Measurements from ENCODE around the gene GUCY1B1.

Gene GUCY1B1

DNA sequence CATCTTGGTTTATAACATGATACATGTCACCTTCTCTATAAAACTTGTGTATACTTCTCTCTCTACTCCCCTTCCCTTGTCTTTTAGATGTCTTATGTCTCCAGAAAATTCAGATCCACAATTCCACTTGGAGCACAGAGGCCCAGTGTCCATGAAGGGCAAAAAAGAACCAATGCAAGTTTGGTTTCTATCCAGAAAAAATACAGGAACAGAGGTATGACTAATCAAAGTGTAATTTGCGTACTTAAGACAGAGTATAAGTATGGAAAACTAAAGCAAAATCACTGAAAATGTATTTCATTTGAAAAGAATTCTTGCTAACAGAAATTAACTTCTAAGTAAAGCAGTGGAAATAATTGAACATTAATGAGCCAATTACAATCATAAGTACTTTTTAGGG, 46.2 kb downstream of the GUCY1B1 start:
- H3K27ac ChIP-seq: peak overlapping the region; percentile 55 to 58
- no peak overlapping the region for H3K4me3 ChIP-seq
- DNase-seq (ENCODE audit: low spot score): no peak
- TF ChIP-seq CTCF (IDR thresholded peaks at IDR 0.05): no peak

GRCh38 chr4:155807021-155807420, 48.2 kb downstream of the GUCY1B1 start:
- no peak for DNase-seq (ENCODE audit: low spot score)
- no peak overlapping the region for H3K27ac ChIP-seq
- no peak for TF ChIP-seq CTCF (IDR thresholded peaks at IDR 0.05)
- no peak overlapping the region for H3K4me3 ChIP-seq

GRCh38 chr4:155809835-155810234, 51.0 kb downstream of the GUCY1B1 start:
- peak; percentile 27 for TF ChIP-seq CTCF (IDR thresholded peaks at IDR 0.05)
- Histone ChIP-seq H3K27ac (no peak overlapping the region), H3K4me3 (no peak overlapping the region)
- no peak for DNase-seq (ENCODE audit: low spot score)

DNA sequence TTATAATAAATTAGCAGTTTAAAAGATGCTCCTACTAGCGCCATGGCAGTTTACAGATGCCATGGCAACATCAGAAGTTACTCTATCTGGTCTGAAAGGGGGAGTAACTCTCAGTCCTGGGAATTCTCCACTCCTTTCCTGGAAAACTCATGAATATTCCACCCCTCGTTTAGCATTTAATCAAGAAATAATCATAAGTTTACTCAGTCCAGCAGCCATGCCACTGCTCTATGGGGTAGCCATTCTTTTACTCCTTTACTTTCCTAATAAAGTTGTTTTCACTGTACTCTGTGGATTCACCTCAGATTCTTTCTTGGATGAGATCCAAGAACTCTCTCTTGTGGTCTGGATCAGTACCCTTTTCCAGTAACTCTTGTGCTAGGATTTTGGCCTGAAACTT, 52.3 kb downstream of the GUCY1B1 start:
- Histone ChIP-seq H3K4me3 (no peak overlapping the region), H3K27ac (no peak overlapping the region)
- TF ChIP-seq CTCF (IDR thresholded peaks at IDR 0.05): no peak
- DNase-seq (ENCODE audit: low spot score): no peak

DNA sequence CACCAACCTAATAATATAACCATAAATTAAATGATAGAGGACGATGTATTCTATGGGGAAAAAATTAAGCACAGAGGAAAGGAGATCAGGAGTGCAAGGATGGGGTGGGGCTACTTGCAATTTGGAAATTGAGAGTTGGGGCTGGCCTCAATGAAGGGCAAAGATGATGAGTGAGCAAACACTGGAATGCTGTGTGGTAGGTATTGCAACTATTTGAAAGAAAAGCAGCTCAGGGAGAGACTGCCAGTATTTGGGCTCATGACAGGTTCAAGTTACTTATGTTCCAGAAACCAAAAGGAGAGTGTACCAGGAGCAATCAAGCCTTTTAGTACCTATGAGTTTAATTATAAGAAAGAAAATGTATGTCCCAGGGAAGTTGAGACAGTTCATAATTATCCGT, 59.8 kb downstream of the GUCY1B1 start:
- Histone ChIP-seq H3K4me3 (no peak overlapping the region), H3K27ac (no peak overlapping the region)
- no peak for DNase-seq (ENCODE audit: low spot score)
- no peak for TF ChIP-seq CTCF (IDR thresholded peaks at IDR 0.05)

DNA sequence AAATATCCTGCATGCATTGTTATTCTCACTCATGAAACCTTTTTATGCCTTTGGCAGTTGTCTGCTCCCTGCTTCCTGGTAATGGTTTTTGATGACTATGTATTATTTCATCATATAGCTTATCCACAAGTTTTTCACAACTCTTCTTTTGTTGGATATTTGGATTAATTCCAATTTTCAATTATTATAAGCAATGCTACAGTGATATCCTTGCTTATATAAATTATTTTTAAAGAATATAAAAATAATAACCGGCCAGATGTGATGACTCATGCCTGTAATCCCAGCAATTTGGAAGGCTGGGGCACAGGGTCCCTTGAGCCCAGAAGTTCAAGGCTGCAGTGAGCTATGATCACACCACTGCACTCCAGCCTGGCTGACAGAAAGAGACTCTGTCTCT, 60.2 kb downstream of the GUCY1B1 start:
- no peak for DNase-seq (ENCODE audit: low spot score)
- Histone ChIP-seq H3K4me3 (no peak overlapping the region), H3K27ac (no peak overlapping the region)
- TF ChIP-seq CTCF (IDR thresholded peaks at IDR 0.05): no peak

GRCh38 chr4:155820887-155821518, 62.2 kb downstream of the GUCY1B1 start:
- no peak overlapping the region for H3K27ac ChIP-seq
- DNase-seq (ENCODE audit: low spot score): no peak
- TF ChIP-seq CTCF (IDR thresholded peaks at IDR 0.05): no peak
- no peak overlapping the region for H3K4me3 ChIP-seq

Data from coronary artery (tissue), 2 donors.